GM19043 (cell line): ENCODE results near the gene SNX9.
"Not testable (repeated sequence)": the region's sequence is repeated elsewhere in the genome, so short reads cannot be mapped to it uniquely, and the experiment has no call there.

ENCODE experiments used
- ATAC-seq: cut with Tn5 transposase; IDR thresholded peaks from one replicate; pipeline ENCODE4 v1.9.1; 2021; ENCODE audit warnings: low read depth; ENCODE audit not compliant: unreplicated experiment

Gene SNX9

GRCh38 chr6:157879873-157880254 is 56.8 kb downstream of the SNX9 start:
- peak; percentile 33 for ATAC-seq

DNA sequence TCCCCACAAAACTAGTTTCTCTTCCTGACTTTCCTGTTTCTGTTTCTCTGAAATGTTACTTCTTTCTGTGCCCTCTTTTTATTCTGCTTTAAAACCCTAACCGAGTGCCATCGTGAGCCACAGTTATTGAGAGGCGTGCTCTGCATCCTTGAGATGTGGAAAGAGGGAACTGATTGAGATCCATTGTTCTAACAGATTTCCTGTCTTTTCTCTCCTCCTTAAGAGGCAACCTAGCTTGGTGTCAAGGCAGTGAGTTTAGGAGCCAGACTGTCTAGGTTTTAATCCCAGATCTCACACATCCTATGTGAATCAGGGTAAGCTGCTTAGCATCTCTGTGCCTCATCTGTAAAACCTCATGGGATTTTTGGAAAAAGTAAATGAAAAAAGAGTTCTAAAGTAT is 57.5 kb downstream of the SNX9 start:
- ATAC-seq: no peak

GRCh38 chr6:157881342-157881741 is 58.3 kb downstream of the SNX9 start:
- ATAC-seq: no peak

DNA sequence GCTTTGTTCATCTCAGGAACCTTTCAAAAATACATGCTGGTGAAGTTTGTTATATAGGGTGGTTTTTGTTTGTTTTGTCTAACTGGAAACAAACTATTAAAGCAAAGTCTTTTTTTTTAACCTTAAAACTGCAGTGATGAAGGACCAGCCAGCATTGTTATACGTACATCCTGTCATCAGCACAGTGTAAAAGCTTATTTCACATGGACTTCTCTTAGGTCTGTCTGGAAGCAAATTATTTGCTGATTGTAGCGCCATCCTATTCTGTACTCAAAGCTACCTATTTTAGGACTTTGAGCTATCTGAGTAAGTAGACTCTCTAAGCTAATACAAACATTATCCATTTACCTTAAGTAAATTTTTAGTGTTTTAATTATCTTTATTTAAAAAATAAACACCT is 61.7 kb downstream of the SNX9 start:
- no peak for ATAC-seq

- no peak for ATAC-seq
Observed at GRCh38 chr6:157885211-157885788, 62.3 kb downstream of the SNX9 start.

DNA sequence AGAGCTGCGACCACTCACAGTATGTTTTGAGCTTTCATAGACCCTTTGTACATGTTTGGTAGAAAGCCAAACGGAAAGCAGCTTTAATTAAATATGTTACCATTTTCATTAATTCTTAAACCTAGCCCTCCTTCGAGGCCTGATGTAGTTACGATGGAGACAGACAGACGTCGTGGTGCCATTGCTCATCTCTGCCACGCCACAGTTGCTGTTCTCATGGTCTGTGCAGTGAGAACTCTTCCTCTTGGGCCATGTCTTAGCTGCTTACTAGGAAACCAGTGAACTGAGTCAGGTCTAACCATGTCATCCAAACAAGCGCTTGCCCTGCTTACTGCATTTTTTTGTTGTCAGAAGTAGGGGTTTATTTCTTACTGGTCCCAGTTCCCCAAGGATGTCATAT is 62.8 kb downstream of the SNX9 start:
- ATAC-seq: no peak

DNA sequence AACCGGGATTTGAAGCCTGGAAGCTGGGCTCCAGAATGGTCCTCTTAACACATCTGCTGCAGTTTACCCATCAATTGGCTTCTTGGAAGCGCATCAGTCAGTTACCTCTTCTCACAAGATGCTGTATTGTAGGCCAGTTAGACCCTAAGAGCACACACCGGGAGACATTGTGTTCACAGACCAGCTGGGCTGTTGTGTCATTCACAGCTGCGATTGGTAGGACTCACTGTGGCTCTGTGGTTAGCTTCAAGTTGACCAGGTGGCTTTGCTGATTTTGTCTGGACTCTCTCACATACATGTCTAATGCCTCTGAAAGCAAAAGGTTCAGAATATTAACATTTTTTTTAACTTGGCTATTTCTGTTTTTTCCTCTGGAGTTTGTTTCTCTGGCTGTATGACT is 64.8 kb downstream of the SNX9 start:
- no peak for ATAC-seq

DNA sequence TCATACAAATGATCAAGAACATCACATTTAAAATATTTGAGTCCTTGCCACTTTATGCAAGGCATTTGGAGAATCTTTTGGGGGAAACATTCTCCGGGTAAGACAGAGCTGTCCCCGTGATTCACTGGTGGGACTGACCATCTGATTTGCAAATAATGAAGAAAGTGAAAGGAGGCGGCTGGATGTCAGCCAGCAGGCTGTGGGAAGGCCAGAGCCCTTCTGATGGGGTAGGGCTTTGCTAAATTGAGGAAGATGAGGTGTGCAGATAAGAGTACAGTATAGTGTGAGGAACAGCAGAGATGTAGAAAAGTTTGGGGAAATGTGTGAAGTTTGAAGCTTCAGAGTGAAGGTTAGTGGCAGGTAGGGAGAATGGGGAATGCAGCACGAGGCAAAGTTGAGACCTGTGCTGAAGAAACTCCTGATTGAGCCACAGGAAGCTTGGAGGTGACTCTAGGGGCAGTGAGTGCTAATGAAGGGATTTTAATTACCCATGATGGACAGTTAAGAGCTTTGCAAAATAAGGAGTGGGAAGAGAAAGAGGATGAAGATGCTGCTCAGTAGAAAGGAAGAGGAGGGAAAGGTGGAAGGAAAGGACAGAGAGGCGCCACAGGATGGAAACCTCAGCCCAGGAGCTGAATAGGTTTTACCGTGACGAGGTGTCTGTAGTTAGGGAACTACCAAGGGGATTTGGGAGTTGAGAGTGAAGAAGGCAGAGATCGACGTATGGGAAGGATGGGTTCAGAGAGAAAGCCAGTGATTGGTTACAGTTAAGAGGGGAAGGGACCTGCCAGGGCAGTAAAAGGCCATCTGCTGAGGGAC is 68.7 kb downstream of the SNX9 start:
- no peak for ATAC-seq

DNA sequence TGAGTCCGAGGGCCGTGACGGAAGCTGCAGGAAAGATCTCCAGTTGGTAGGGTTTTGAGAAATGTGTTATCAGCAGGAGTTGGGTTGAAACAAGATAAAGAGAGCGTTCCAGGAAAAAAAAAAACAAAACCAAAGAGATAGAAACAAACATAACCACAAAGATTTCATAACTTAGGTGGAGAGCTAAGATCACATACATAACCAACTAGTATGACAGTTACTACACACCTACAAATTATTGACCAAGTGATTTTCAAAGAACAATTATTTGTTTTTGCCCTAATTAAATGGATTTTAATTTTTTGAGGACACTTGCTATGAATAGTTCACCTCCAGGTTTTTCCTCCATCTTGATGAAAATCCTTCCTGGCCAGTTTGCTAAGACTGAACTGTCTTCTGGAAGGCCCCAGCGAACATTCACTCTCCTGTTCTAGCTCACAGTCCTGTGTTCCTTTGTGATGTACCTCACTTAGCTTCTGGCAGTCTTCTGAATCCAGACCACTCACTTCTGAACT is 69.4 kb downstream of the SNX9 start:
- no peak for ATAC-seq

DNA sequence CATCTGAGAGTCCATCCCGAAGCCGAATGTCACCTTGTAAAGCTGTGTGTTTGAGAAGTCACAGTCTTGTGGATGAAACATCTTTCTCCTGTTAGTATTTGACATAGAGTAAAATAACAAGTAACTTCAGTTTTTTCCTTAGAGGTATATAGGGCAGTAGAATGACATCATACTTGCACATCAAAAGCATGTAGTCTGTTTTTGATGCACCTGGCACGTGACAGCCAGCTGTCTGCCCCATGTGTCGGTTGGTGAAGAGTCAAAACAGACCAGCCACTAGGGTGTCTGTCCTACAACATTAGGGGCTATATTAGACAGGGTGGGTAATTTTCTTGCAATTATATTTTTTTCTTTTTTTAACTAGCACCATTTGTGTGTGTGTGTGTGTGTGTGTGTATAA is 70.2 kb downstream of the SNX9 start:
- no peak for ATAC-seq

- ATAC-seq: no peak
Observed at GRCh38 chr6:157895585-157895984, 72.5 kb downstream of the SNX9 start.

DNA sequence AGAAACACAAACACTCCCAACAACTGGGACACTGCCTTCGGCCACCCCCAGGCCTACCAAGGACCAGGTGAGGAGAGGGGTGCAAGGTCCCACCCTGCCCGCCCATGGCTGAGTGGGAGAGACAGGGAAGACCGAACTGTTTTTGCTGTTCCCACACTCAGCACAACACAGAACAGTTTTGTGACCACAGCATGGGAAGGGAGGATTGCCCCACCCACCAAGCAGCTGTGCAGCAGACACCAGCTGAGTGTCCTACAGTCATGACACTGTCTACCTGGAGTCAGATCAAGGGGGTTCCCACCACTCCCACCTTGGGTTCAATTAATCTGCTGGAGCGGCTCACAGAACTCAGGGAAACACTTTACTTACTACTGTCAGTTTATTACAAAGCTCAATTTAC is 73.9 kb downstream of the SNX9 start:
- ATAC-seq: no peak

DNA sequence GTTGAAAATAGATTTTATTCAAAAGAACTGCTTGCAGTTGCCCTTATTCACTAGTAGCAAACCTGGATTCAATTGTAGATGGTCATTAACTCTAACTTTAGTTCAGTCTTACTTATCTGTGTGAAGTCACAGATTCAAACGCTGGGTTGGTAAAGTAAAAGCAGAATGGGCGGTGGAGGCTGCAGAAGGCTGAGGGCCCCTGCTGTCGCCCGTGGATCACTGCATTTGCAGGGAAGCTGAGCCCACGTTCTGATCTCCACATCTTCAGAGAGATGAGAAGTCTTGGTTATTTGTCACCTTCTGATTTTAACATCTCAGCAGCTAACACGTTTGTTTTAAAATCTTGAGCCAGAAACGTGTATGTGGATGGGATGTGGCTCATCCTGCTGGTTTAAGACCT is 75.1 kb downstream of the SNX9 start:
- ATAC-seq: no peak

- ATAC-seq: no peak
Observed at GRCh38 chr6:157898640-157899039, 75.6 kb downstream of the SNX9 start.

DNA sequence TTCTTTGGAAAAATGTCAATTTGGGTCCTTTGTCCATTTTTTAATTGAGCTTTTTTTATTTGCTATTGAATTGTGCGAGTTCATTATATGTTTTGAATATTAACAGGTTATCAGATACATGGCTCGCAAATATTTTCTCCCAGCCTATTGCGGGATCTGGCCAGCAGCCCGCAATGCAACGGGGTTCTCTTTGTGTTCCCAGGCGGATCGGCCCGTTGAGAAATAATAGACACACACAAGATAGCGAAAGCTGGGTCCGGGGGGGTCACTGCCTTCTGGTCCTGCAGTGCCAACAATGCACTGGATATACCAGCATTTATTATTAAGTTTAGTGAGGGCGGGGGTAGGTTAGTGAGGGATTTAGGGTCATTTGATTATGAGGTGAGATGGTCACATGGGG is 77.2 kb downstream of the SNX9 start:
- not testable (repeated sequence) for ATAC-seq

DNA sequence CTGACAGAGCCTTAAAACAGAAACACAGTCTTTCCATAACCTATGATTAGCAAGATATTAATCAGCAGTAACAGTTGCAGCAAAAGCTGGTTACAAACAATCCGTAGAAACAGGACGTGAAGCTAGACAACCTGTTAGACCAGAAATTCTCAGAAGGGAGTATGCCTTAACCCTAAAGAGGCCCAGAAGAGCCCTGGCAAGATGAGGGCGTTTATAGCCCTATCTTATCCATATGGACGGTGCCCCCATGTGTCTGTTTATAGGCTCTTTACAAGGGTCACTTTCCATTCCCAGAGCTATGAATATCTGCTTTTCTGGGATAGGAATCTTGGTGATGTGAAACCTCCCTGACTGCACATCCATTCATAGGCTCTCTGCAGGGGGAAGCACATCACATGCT is 77.7 kb downstream of the SNX9 start:
- ATAC-seq: not testable (repeated sequence)

DNA sequence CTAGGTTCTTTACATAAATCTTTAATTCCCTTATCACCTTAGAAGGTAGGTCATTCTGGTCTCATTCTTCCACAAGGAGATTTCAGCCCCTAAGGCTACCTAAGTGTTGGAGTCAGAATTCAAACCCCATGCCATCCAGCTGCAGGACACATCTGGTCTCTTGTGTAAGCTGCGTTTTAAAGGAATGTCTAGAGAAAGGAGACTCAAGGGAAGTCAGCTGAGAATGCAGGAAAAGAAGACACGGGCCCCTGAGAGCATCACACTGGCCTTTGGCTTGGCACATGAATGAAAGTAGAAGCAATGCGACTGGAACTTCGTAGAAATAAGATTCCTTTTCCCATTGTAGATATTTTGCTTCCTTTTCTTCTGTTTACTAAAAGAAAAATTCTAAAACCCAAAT is 82.0 kb downstream of the SNX9 start:
- ATAC-seq: no peak

DNA sequence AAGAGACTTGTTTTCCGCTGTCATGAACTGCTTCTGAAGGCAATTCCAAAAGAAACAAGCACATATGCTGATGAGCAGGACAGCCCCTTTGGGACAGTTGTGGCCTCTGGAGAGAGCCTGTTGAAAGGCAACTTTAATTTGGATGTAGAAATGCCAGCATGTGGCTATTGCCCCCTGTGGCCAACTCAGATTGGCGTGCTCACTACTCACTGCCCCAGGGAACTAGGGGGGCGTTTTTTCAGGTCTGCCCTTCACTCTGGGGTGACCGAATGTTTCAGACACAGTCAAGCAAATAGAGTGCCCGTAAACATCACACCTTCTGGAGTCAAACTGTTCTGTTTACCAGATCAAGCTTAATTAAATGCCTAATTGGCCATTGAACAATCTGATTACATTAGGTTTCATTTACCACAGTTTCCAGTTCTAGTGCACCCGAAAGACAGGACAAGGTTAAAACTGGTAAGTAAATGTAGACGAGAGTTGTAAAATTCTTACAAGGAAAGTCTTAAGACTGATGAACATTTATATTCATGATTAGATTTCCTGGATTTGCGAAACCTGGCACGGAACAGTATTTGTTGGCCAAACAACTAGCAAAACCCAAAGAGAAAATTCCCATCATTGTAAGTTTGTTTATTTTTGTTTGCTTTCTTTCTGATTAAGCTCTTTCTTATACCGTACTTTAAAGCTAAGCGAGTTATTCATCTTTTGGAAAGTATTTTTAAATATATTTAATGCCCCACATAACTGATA is 82.7 kb downstream of the SNX9 start:
- ATAC-seq: no peak

DNA sequence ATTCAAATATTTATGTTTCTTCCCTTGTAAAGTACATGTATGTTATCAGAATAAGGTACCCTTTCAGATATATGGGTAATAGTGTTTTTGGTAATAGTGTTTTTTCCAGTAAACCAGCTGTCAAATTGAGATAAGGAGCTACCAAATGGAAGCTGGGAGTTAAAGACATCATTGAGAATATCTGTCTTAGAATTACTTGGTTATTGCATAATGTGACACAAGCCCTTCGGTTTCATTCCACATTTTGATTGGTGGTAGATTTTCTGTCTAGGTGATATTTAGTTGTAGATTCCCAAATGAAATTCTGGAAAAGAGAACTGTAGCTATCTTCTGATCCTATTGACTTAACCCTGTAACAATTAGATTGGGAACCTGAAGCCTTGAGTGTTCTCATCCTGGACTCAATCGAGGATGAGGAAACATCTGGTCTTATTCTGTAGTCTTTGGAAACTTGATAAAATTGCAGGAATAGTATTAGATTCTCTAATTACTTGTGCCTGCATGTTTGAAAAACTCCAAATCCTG is 83.6 kb downstream of the SNX9 start:
- no peak for ATAC-seq

GRCh38 chr6:157907651-157908050 is 84.6 kb downstream of the SNX9 start:
- no peak for ATAC-seq
